AG10803 (cell line): ENCODE measurements around the gene PERM1.
"Not testable (repeated sequence)": the region's sequence is repeated elsewhere in the genome, so short reads cannot be mapped to it uniquely, and the experiment has no call there.

Experiments used
- DNase-seq: peaks from one replicate; pipeline ENCODE4 v3.0.0; 2010; ENCODE audit warnings: low read depth
- H3K4me3 ChIP-seq: 2 replicates; pipeline ENCODE4 v1.5.1; 2011; ENCODE audit warnings: mild to moderate bottlenecking, low read length, control low read depth
- CTCF ChIP-seq: conservative IDR thresholded peaks from 2 replicates; pipeline ENCODE4 v1.5.1; 2011; ENCODE audit warnings: mild to moderate bottlenecking, low read length, control low read depth, inconsistent platforms

PERM1 gene

DNA sequence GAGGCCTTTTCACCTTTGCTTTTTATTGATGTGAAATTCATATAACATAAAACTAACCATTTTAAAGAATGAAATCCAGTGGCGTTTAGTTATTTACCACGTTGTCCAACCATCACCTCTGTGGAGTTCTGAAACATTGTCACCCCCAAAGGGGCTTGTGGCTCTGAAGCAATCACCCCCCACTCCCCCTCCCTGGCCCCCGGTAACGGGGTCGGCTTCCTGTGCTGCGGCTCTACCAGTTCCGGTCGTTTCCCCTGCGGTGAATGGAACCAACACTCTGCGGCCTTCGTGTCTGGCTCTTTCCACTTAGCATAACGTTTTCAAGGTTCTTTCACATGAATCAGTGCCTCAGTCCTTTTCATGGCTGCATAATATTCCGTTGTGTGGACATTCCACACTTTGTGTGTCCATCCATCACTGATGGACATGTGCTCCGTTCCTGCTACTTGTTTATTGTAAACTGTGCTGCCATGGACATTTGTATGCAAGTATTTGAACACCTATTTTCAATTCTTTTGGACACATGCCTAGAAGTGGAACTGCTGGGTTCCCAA lies 29.6 kb upstream of the PERM1 start:
- no peak overlapping the region for H3K4me3 ChIP-seq
- DNase-seq = no peak
- TF ChIP-seq CTCF = no peak

DNA sequence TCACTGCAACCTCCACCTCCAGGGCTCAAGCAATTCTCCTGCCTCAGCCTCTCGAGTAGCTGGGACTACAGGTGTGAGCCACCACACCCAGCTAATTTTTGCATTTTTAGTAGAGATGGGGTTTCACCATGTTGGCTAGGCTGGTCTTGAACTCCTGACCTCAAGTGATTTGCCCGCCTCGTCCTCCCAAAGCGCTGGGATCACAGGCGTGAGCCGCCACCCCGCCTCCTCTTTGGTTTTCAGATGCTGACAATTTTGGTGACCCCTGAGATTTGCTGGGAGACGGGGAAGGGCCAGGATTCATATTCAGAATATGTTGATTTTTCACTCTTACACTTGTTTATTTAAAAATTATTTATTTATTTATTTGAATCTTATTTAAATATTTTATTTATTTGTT lies 28.2 kb upstream of the PERM1 start:
- not testable (repeated sequence) for DNase-seq, H3K4me3 ChIP-seq

- DNase-seq = no peak
- no peak overlapping the region for H3K4me3 ChIP-seq
- TF ChIP-seq CTCF = no peak
Observed at GRCh38 chr1:1006305-1007159, 24.6 kb upstream of the PERM1 start.

DNA sequence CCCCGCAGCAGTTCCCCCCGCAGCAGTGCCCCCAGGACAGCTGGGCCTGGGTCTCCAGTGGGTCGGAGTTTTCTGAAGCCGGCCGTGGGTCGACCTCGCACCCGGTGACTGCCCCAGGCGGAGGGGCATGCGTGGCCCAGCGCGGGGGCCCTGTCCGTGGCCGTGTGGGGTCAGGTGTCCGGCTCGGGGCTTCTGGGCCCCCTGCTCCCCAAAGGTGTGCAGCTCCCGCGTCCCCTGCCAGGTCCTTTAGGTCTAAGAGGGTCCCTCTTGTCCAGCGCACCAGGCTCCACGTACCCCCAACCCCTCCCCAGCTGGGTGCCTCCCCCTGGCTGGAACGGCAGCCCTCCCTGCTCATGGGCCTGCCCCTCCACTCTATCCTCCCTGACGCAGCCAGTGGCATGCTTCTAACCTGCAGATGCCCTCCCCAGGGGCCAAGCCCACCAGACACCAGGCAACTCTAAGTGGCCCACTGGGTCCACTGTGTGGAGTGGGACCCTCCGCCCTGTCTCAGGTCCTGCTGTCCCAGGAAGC lies 23.9 kb upstream of the PERM1 start:
- TF ChIP-seq CTCF = no peak
- no peak for DNase-seq
- H3K4me3 ChIP-seq = no peak overlapping the region

GRCh38 chr1:1004780-1005697 lies 23.1 kb upstream of the PERM1 start:
- no peak for TF ChIP-seq CTCF
- peak; percentile 62 for DNase-seq
- H3K4me3 ChIP-seq = no peak overlapping the region

- TF ChIP-seq CTCF = no peak
- DNase-seq = no peak
- H3K4me3 ChIP-seq = no peak overlapping the region
Observed at GRCh38 chr1:1004420-1004779, 22.5 kb upstream of the PERM1 start.
